GM04503 (cell line): ENCODE measurements around the gene C1QTNF6.

ENCODE experiments used
- DNase-seq: peaks from one replicate; pipeline ENCODE4 v3.0.0-alpha.2; 2012; ENCODE audit warnings: low read depth

C1QTNF6 gene

GRCh38 chr22:37141971-37142370 is 46.1 kb downstream of the C1QTNF6 start:
- DNase-seq: no peak

GRCh38 chr22:37141476-37141875 is 46.6 kb downstream of the C1QTNF6 start:
- DNase-seq: no peak

DNA sequence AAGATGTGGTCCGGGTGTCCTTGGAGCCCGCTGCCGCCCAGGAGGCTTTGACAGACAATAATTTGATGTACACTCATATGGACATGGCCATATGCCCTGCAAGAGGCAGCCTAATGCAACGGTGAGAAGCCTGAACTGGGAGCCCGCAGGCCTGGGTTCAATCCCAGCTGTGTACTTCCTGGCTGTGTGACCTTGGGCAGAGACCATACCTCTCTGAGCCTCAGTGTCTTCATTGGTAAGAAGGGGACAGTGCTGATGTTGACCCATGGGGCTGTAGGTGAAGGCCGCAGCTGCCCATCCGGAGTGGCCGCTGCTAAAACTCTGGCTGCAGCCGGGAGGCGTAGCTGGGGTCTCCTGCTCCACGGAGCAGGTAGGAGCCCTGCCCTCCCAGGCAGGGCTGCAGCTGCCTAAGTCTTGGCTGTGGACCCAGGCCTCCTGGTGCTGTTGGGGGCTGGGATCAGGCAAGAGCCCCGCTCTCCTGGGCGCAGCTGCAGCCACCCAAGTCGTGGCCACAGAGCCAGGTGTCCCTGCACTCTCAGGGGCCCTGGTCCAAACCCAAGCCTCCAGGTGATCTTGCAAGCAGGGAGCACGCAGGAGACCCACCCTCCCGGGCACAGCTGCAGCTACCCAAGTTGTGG is 47.2 kb downstream of the C1QTNF6 start:
- DNase-seq: no peak

DNA sequence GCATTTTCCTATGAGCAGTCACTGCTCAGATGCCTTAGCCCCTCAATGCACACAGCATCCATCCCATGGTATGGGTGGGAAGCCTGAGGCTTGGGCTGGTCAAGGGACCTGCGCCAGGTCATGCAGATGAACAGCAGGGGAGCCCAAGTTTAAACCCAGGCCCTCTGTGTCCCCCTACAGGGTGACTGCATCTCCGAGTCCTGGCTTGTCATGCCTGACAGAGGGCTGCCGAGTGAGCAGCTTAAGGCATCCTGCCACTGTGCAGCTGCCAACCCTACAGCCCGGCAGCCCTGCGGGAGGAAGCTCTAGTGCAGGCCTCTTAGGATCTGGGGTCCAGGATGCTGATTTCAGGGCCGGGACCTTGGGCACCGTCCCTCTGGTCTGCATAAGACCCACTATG is 48.3 kb downstream of the C1QTNF6 start:
- no peak for DNase-seq

GRCh38 chr22:37138849-37139561 is 49.0 kb downstream of the C1QTNF6 start:
- DNase-seq: no peak

DNA sequence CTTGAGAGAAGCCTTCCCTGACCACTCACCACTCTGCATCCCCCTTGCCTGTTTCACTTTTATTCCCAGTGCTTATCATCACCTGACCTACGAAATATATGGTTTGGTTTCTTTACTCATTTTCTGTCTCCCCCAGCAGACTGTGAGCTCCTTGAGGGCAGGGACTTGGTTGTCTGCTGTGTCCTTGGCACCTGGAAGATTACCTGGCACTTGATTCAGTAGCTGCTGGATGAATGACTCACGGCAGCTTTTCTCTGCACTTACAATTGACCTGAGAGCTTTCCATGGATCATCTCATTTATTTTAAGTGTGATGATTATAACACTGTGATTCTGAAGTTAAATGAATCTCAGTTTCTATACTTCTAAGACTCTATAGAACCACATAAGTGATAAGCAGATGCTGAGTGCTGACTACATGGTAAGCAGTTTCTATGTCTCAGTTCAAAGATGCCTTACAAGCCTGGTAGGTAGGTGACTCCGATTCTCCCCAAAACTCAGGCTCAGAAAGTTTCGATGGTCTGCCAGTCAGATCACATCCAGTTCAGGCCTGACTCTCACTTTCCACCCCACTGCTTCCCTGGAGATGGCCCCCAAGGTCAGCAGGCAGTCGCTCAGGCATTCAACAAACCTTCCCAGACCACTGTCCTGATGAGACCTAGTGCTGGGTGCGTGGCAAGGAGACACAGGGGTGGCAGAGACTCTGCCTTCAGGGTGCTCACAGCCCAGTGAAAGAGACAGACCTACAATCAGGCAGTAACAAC is 50.0 kb downstream of the C1QTNF6 start:
- no peak for DNase-seq

DNA sequence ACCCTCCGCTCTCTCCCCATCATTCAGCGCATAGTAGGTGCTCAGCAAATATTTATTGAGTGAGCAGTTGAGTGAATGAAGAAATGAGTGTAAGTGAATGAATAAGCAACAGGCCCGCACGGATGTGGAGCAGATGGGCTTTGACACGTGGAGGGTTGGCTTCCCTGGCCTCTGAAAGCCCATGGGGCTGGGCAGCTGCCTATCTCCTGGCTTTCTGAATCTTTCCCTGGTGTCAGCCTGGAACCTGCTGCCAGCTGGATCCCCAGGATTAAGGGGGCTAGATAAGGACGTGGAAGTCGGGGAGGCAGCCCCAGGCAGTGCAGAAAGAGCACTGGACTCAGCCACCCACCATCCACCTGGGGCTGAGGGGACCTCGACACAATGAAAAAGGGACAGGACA is 50.9 kb downstream of the C1QTNF6 start:
- DNase-seq: no peak

GRCh38 chr22:37135023-37135422 is 53.0 kb downstream of the C1QTNF6 start:
- no peak for DNase-seq

DNA sequence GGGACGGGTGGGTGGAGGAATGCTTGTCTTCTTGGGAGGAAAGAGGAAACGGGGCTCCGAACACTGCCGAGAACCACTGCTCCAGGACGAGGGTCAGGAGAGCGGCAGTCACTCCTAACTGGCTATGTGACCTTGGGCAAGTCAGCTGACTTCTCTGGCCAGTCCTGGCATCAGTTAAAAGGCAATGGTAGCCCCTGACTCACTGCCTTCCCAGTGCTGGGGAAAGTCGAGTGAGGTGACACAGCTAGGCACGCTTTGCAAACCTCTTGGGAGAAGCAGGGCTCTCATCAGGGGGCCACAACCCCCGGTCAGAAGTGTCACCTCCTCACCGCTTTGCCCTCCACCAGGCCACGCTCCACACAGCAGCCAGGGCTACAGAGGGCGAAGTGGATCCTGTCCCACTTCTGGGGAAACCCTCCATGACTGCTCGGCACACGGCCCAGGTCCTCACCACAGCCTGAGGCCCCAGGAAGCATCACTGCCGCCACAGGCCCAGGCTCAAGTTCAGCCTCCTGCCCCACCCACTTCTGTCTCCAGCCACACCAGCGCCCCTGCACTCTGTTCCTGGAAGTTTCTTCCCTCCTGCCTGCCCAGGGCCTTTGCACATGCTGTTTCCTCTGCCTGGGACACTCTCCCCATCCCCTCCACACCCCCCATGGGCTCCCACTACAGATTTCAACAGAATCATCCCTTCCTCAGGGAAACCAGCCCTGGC is 54.6 kb downstream of the C1QTNF6 start:
- DNase-seq: no peak

DNA sequence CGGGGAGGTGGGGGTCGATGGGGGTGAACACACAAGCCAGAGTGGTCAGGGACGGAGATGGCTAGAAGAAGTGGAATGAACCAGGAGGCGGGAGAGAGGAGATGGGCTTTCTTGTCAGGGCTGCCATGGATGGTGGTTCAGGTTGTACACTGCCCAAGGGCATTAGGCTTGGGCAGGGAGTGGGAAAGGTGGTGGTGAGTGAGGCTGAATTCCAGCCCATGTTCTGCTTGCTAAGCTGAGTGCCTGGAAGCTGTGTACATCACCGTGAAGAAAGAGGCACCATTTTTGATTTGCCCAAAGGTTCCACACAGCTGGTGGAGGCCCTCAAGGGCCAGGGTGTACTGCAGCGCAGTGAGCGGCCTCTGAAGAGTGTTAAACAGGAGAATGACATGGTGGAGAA is 55.3 kb downstream of the C1QTNF6 start:
- no peak for DNase-seq
